Type B pancreatic cell (in vitro differentiated cells): Measurements from ENCODE around the gene KCTD5. TPM values are rescaled to one million over a fixed set of nuclear protein-coding genes. Genes with fewer than 3 reads are reported as not detected.
"Not testable (repeated sequence)": the region's sequence is repeated elsewhere in the genome, so short reads cannot be mapped to it uniquely, and the experiment has no call there.

ENCODE experiments used
- DNase-seq: peaks from one replicate; pipeline ENCODE4 v3.0.0; 2021; ENCODE audit warnings: mixed read lengths; ENCODE audit not compliant: unreplicated experiment; ENCODE audit errors: extremely low spot score
- H3K27ac Mint-ChIP-seq: 2 replicates; pipeline ENCODE4 v1.8.0; 2021; ENCODE audit warnings: mild to moderate bottlenecking, mixed read lengths
- H3K27me3 Mint-ChIP-seq: 2 replicates; pipeline ENCODE4 v1.8.0; 2021; ENCODE audit warnings: mixed read lengths
- H3K36me3 Mint-ChIP-seq: 2 replicates; pipeline ENCODE4 v1.8.0; 2021; ENCODE audit warnings: mixed read lengths
- H3K4me1 Mint-ChIP-seq: one replicate; pipeline ENCODE4 v1.8.0; 2021; ENCODE audit warnings: mixed read lengths; ENCODE audit not compliant: unreplicated experiment
- H3K4me3 Mint-ChIP-seq: 2 replicates; pipeline ENCODE4 v1.8.0; 2021; ENCODE audit warnings: mild to moderate bottlenecking, mixed read lengths
- H3K9me3 Mint-ChIP-seq: 2 replicates; pipeline ENCODE4 v1.8.0; 2021; ENCODE audit warnings: mixed read lengths
- CTCF ChIP-seq: fragments of 200-600 bp; sonication (generic); conservative IDR thresholded peaks from 2 replicates; pipeline ENCODE4 v1.5.0; 2021; ENCODE audit warnings: antibody characterized with exemption, mild to moderate bottlenecking
- total RNA-seq: library from RNA; stranded (reverse); gene quantifications from 2 replicates; pipeline ENCODE4 v1.2.1, GENCODE V29; 2021; ENCODE audit warnings: low replicate concordance

Gene KCTD5
- total RNA-seq, 1 donor from 2014 or later, result 25.1 TPM

DNA sequence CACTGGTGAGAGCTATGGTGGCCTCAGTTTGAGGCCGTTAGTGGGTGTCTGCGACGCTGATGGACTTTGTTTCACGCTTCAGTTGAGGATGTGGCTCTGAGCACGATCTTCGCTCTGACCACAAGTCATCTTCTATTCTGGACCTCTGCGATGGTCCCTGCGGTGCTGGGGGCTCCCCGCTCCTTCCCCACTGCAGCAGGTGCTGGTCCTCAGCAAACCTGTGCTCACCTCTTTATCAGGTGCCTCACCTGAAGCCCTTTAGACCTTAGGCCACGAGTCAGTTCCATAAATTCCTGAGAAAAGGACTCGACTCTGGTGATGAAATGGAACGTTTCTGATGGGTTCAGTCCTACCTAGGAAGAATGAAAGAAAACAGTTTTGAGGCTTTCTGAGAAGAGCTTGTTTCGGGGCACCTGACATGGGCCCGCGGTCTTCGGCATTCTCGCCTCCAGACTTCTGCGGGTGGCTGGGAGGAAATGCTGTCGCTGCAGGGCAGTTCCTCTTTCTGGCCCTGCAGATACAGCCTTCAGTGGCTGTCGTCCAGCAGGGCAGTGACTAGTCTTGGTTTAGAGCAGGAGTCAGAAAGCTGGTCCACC is 4.7 kb downstream of the KCTD5 start:
- peaks cover 2% of the 10 kb centered on the region for H3K4me1 Mint-ChIP-seq
- no peaks in the 10 kb centered on the region for H3K27me3 Mint-ChIP-seq
- DNase-seq, result no peak
- peak overlapping the region; percentile 47 for H3K4me3 Mint-ChIP-seq
- no peak for TF ChIP-seq CTCF
- H3K9me3 Mint-ChIP-seq, result no peaks in the 10 kb centered on the region
- H3K36me3 Mint-ChIP-seq, result peaks cover 2% of the 10 kb centered on the region
- H3K27ac Mint-ChIP-seq, result no peak overlapping the region

- Mint-ChIP-seq H3K27ac (no peak overlapping the region), H3K27me3 (no peaks in the 10 kb centered on the region), H3K9me3 (no peaks in the 10 kb centered on the region), H3K36me3 (no peaks in the 10 kb centered on the region), H3K4me3 (no peak overlapping the region), H3K4me1 (no peaks in the 10 kb centered on the region)
- no peak for TF ChIP-seq CTCF
- no peak for DNase-seq
Observed at GRCh38 chr16:2687531-2688308, 5.4 kb downstream of the KCTD5 start.

DNA sequence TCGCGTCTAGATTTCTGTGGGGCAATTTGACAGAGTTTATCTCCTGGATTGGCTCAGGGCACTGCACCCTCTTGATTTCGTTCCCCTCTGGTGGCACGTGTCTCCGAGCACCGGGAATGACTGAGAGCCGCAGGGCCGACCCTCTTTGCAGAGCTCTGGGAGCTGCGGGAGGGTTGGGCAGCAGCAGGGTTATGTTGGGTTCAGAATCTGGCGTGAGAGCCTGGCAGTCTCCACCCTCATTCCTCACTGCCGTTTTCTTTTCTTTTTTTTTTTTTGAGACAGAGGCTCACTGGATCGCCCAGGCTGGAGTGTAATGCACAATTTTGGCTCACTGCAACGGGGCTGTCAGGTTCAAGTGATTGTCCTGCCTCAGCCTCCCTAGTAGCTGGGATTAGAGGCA is 7.1 kb downstream of the KCTD5 start:
- H3K4me3 Mint-ChIP-seq, H3K27me3 Mint-ChIP-seq, DNase-seq, H3K36me3 Mint-ChIP-seq, H3K9me3 Mint-ChIP-seq, H3K27ac Mint-ChIP-seq, H3K4me1 Mint-ChIP-seq: not testable (repeated sequence)

DNA sequence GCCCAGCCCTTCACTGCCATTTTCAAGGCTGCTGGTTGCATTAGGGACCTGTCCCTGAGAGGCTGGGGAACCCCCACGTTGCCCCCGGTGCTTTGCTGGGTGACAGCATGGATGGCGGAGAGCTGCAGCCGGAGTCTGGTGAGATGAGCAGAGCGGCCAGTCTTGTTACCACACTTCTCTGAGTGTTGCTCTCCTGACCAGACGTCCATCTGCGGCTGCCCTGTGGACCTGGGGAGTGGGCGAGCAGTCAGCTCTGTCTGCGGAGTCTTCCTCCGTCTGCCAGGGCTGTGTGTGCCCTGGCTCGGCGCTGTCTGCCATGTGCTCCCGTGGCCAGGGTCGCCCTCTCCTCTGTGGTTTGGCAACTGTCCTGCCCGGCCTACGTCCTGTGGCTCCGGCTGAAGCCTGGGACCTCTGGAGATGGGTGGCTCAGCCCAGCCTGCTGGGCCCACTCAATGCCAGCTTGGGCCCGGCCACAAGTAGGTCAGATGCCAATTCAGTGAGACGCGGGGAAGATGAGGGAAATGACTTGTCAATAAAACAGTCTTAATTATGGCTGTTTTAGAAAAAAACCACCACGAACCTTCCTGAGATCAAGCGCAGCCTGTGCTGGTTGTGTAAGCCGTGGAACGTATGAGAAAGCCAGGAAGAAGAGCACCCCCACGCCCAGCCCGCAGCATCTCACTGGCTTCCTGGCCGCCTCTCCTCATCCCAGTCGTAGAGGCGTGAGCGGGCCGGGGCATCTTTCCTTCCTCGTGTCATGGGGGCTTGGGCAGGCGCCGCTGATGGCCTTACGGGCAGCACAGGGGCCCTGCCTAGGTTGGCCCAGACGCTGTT is 7.9 kb downstream of the KCTD5 start:
- no peak overlapping the region for H3K27ac Mint-ChIP-seq
- H3K4me3 Mint-ChIP-seq, result no peak overlapping the region
- no peaks in the 10 kb centered on the region for H3K4me1 Mint-ChIP-seq
- H3K27me3 Mint-ChIP-seq, result no peaks in the 10 kb centered on the region
- no peaks in the 10 kb centered on the region for H3K9me3 Mint-ChIP-seq
- no peak for TF ChIP-seq CTCF
- no peak for DNase-seq
- no peaks in the 10 kb centered on the region for H3K36me3 Mint-ChIP-seq

- no peaks in the 10 kb centered on the region for H3K27me3 Mint-ChIP-seq
- no peaks in the 10 kb centered on the region for H3K36me3 Mint-ChIP-seq
- no peak overlapping the region for H3K27ac Mint-ChIP-seq
- no peak for DNase-seq
- no peaks in the 10 kb centered on the region for H3K4me1 Mint-ChIP-seq
- no peak overlapping the region for H3K4me3 Mint-ChIP-seq
- TF ChIP-seq CTCF, result no peak
- H3K9me3 Mint-ChIP-seq, result no peaks in the 10 kb centered on the region
Observed at GRCh38 chr16:2690852-2691251, 8.5 kb downstream of the KCTD5 start.
